Endometrial microvascular endothelial cells (primary cell): ENCODE data around the gene C5orf46. TPM values are rescaled to one million over a fixed set of nuclear protein-coding genes. Genes with fewer than 3 reads are reported as not detected.
"Not testable (repeated sequence)": the region's sequence is repeated elsewhere in the genome, so short reads cannot be mapped to it uniquely, and the experiment has no call there.

Experiments used
- in situ Hi-C: cut with HindIII; loops from 2 replicates; pipeline ENCODE4 v1.10.0; 2017; ENCODE audit warnings: low sequenced_read_pairs, low pct_unique_long_range_greater_than_20kb; ENCODE audit errors: inconsistent ontology term
- total RNA-seq: library from RNA; depleted of rRNA; stranded (reverse); fragments of >200 nt; gene quantifications from one replicate; pipeline ENCODE4 v1.2.3, GENCODE V29; 2015; ENCODE audit errors: inconsistent ontology term

Gene C5orf46
- total RNA-seq, 1 donor from 2014 or later, result not detected

DNA sequence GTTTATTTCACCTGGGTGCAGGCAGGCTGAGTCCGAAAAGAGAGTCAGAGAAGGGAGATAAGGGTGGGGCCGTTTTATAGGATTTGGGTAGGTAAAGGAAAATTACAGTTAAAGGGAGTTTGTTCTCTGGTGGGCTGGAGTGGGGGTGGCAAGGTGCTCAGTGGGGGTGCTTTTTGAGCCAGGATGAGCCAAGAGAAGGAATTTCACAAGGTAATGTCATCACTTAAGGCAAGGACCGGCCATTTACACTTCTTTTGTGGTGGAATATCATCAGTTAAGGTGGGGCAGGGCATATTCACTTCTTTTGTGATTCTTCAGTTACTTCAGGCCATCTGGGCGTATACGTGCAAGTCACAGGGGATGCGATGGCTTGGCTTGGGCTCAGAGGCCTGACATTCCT lies 36.4 kb downstream of the C5orf46 start:
- in situ Hi-C loops, result not testable (repeated sequence)

DNA sequence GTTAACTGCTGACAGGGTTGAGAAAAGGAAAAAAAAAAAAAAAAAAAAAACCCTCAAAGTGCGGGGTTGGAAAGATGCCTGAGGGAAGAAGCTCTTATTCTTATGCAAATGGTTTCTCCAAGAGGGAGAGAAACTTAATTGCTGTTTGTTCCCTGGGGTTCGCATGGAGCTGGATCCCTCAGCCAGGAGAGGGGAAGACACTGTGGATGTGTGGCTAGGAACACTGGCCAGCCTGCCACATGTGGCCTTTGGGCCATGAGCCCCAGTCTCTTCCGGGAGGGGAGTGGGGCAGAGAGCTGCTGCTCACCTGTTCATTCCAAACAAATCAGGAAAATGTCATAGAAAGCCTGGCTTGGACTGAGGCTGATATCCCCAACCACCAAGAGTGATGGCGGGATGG lies 37.2 kb downstream of the C5orf46 start:
- in situ Hi-C loops, result no loop called here

DNA sequence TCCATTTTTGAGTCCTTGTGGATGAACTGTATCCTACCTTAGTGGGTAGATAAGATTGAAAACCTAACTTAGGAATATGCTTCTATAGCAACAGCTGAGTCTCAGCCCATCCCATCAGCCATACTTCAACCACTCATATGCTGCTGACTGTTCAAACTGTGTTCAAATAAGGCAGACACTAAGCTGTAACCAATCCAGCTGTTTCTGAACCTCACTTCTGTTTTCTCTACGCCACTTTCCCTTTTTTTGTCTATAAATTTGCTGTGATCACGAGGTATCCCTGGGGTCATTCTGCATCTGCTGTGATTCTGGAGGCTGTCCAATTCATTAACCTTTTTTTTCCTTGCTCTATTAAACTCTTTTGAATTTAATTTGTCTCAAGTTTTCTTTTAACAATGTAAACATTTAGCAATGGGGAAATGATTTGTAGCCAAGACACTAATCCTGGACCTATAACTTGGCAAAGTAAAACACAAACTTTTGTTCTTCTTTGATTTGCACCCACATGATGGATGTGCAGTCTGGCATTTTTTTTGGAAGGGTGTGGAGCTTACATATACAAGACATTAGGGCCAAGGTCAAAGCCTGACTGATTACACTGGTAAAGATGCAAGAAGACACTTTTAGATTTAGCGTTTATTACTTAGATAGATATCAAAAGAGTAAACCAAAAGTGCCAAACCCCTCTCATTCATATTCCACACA lies 42.7 kb downstream of the C5orf46 start:
- in situ Hi-C loops, result no loop called here

DNA sequence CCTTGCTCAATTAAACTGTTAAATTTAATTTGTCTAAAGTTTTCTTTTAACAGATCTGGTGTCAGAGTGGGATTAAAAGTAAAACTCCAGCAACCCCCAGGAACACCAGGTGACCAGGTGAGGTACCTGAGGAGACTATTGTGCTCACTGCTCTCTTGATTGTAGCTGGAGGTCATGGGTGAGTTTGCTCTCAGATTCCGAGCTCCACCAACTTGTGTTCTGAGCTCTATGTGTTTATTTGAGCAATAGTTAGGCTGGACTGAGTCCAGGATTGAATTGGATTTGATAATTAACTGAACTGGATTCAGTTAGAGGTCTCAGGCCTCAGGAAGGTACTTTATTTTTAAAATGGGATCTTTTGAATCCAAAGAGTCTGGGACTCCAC lies 45.7 kb downstream of the C5orf46 start:
- in situ Hi-C loops, result no loop called here

DNA sequence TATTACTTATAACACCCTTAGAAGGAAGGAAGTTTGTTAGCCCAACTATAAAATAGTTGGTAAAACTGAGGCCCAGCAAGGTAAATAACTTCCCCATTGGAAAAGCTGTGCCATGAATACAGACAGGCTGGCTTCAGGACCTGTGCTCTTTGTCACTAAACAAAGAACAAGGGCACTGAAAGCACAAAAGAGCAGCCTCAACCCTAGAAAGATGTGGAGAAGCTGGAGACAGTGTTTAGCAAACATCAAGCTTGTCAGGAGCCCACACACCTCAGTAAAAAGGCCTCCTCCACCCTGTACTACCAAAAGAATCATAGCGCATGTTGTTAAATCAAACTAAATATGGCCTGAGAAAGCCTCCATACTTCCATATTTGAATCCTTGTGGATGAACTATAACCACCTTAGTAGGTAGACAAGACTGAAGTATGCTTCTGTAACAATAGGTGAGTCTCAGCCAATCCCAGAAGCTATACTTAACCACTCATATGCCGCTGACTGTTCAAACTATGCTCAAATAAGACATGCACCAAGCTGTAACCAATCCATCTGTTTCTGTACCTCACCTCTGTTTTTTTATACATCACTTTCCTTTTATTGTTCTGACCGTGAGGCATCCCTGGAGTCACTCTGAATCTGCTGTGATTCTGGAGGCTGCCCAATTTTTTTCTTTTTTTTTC lies 46.2 kb downstream of the C5orf46 start:
- in situ Hi-C loops, result no loop called here

- in situ Hi-C loops, result no loop called here
Measured at GRCh38 chr5:147858565-147858964, 47.8 kb downstream of the C5orf46 start.

GRCh38 chr5:147857302-147858129 lies 48.8 kb downstream of the C5orf46 start:
- in situ Hi-C loops, result no loop called here

DNA sequence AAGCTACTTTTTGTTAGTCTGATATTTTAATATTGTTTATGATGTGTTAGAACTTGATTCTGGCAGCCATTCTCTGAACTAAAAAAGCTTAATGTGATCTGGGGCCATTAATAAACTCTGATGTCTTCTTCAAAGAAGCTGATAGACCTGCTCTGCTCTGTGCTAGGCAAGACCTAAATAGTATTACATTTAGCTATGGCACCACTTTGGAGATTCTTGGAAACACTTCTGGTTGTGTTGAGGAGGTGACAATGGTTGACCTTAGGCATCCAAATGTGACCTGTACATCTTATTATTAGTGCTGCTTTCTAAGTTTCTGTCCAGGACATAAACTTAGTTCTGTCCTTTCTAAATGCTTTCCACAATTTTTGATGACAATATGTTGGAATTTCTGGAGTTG lies 49.5 kb downstream of the C5orf46 start:
- in situ Hi-C loops, result no loop called here

- in situ Hi-C loops, result no loop called here
Measured at GRCh38 chr5:147855774-147856069, 50.6 kb downstream of the C5orf46 start.

GRCh38 chr5:147854894-147855773 lies 51.2 kb downstream of the C5orf46 start:
- in situ Hi-C loops, result no loop called here

- in situ Hi-C loops, result no loop called here
Measured at GRCh38 chr5:147854331-147854730, 52.0 kb downstream of the C5orf46 start.

DNA sequence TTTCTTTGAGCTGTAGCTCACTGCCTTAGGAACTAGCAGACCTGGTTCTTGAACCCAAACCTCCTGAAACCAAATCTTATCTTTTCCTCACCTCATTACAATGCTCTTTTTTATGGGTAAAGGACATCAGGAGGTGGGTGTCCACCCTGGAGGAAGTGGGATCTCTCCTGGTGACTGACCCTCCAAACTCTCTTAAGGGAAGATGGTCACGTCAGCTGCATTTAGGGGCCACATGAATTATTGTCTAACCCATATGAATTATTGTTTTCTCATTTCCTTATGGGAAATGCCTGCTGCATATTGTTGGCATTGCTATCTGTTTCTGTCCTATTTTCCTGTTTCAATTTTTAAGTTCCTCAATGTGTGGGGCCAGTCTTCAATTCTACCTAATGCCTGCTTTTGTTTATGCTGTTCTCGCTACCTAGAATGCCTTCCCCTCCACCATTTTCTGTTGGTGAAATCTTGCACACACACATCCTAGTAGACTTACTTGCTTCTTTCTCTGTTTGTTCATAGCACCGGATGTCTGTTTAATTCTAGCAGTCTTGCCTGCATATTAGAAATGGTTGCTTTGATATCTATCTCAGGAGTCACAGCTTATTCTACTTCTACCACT lies 52.9 kb downstream of the C5orf46 start:
- in situ Hi-C loops, result no loop called here

- in situ Hi-C loops, result no loop called here
Measured at GRCh38 chr5:147852365-147852764, 54.0 kb downstream of the C5orf46 start.

GRCh38 chr5:147851578-147851977 lies 54.8 kb downstream of the C5orf46 start:
- in situ Hi-C loops, result no loop called here

- in situ Hi-C loops, result no loop called here
Measured at GRCh38 chr5:147849226-147849625, 57.1 kb downstream of the C5orf46 start.

DNA sequence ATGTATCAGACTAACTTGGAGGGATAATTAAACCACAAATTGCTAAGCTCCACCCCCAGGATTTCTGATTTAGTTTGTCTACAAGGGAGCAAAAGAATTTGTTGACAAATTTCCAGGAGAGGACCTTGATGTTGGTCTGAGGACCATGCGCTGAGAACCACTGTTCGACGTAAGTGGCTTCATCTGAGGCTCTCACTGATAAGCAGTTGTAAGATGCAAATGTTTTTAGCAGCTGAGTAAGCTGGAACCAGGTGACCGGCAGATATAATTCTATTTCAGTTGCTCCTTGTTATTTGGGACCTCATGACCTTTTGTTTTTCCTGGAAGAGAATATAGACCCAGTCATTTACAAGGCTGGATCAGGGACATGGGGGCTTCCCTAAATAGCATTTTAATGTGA lies 60.7 kb downstream of the C5orf46 start:
- in situ Hi-C loops, result no loop called here

DNA sequence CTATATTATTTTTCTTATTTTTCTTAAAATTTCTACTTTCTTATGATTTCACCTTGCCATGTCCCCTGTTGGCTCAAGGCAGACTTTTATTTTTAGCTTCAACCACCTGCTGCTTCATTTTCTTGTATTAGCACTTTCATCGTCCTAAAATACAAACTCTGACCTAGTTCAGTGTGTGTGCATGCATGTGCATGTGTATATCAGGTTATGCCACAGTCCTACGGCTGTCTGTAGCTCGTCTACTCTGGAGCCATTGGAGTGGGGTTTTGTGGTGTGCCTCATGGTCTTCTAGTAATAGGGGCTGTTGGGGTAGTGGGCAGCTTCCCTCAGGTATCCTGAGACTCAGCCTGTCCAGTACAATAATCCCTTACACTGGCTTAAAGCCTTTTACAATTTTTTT lies 61.5 kb downstream of the C5orf46 start:
- in situ Hi-C loops, result no loop called here

DNA sequence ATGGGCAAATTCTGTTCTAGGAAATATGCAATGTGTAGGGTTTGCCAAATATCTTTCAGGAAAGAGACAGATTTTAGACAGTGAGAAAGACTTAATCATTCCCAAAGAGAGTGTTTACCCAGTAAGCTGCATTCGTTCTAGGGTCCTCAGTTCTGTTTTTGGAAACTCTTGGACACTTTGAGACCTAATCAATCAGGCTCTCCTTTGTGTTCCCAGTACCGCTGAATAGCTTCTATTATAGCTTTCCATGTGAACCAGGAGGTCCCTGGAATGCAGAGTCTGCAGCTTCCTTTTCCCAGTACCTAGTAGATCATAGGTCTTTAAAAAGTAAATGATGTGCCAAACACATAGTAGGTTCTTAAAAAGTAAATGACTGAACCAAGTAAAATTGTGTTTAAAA lies 63.5 kb downstream of the C5orf46 start:
- in situ Hi-C loops, result no loop called here
